Heart left ventricle (tissue), 16 donors: ENCODE measurements around the gene VGLL4. TPM values are rescaled to one million over a fixed set of nuclear protein-coding genes. Genes with fewer than 3 reads are reported as not detected.
A peak's percentile ranks its signal among the peaks of the same experiment; 100 is the strongest.

Source experiments
- ATAC-seq, 4 donors: fragments of 200-7000 bp; cut with Tn5 transposase; one replicate each; pipeline ENCODE4 v1.9.1; 2020 to 2022; ENCODE audit warnings: moderate library complexity in 4 of 4, mild to moderate bottlenecking in 3 of 4, moderate number of reproducible peaks in 1 of 4
- DNase-seq, 5 donors: peaks; one replicate each; pipeline ENCODE4 v3.0.0-alpha.2; 2020
- H3K27ac ChIP-seq, 12 donors: fragments of 200-600 bp; sonication (generic) in 4 of 12; one replicate each; pipeline versions ENCODE4 v1.5.0 to v1.8.0; 2016 to 2022; ENCODE audit warnings: mild to moderate bottlenecking in 2 of 12
- H3K27me3 ChIP-seq, 9 donors: fragments of 200-600 bp; sonication (generic) in 2 of 9; one replicate each; pipeline versions ENCODE4 v1.5.1 to v1.8.0; 2016 to 2022; ENCODE audit warnings: mild to moderate bottlenecking in 3 of 9
- H3K36me3 ChIP-seq, 9 donors: fragments of 200-600 bp; sonication (generic) in 2 of 9; one replicate each; pipeline versions ENCODE4 v1.5.0 to v1.8.0; 2018 to 2022; ENCODE audit warnings: mild to moderate bottlenecking in 2 of 9
- H3K4me1 ChIP-seq, 12 donors: fragments of 200-600 bp; sonication (generic) in 4 of 12; one replicate each; pipeline versions ENCODE4 v1.5.0 to v1.8.0; 2016 to 2022; ENCODE audit warnings: mild to moderate bottlenecking in 3 of 12
- H3K4me3 ChIP-seq, 12 donors: fragments of 200-600 bp; sonication (generic) in 4 of 12; one replicate each; pipeline versions ENCODE4 v1.5.0 to v1.8.0; 2017 to 2022; ENCODE audit warnings: mild to moderate bottlenecking in 9 of 12, moderate library complexity in 4 of 12
- H3K9me3 ChIP-seq, 12 donors: fragments of 200-600 bp; sonication (generic) in 4 of 12; one replicate each; pipeline versions ENCODE4 v1.5.0 to v1.8.0; 2016 to 2022; ENCODE audit warnings: mild to moderate bottlenecking in 1 of 12
- POLR2A ChIP-seq, 2 donors: fragments of 450-650 bp; IDR thresholded peaks; one replicate each; pipeline ENCODE4 v1.6.1; 2017; ENCODE audit warnings: antibody characterized with exemption in 2 of 2, mild to moderate bottlenecking in 2 of 2, moderate library complexity in 2 of 2
- WGBS, 4 donors: extraction: QIAGEN DNeasy Blood & Tissue Kit in 2 of 4; methylation state at CpG; one replicate each; pipeline versions ENCODE4 v1.1.5 to v1.1.7; 2013 to 2018; 5-methylcytosine and 5-hydroxymethylcytosine counted together
- intact Hi-C, 10 donors: fragments of 100-400 bp; cut with DNase I; formaldehyde crosslinking; loops; one replicate each; pipeline versions ENCODE4 v1.11.1 to v1.14.2; 2022
- polyA plus RNA-seq, 2 donors: library from polyadenylated mRNA; stranded (reverse); fragments of 200-250 nt; gene quantifications; one replicate each; pipeline ENCODE4 v1.2.3, GENCODE V29; 2013
- total RNA-seq, 9 donors: library from RNA; depleted of rRNA in 2 of 9; stranded (reverse); fragments of >200 nt in 2 of 9; fragmentation: NEBNext Ultra II Directional in 3 of 9; extraction: Animal tissue kit (Norgen Biotek cat#: 25700) in 3 of 9; gene quantifications; one replicate each; pipeline versions ENCODE4 v1.1.0 to v1.2.4, GENCODE V29; 2016 to 2023
- TF ChIP-seq, protein P1 (sequence below), 12 donors: fragments of 200-600 bp; sonication (generic) in 4 of 12; IDR thresholded peaks; one replicate each; pipeline versions ENCODE4 v1.5.0 to v1.8.0; 2018 to 2022; ENCODE audit warnings: antibody characterized with exemption in 12 of 12, mild to moderate bottlenecking in 5 of 12
- donor health status: ischemic (EF 13 %, LVEDD 7.1; RV severe dilation, severe dysfunction).
- donor health status: healthy with polysubstance abuse.
- donor health status: DM: no; HTN: yes; CAD: no.
- donor health status: DM: no; HTN: no; CAD: no.
- donor health status: ischemic (EF 25% LVEDD 6.9; RV normal size, moderate dysfunction).
- donor health status: ischemic (EF 25% LVEDD 5.7; RV mildly dilated, moderate dysfunction).
- donor health status: healthy.
- donor health status: DM: yes; HTN: yes; CAD: no.
- donor health status: ischemic (EF 35%, LVEDD 5.7; RV mildly dilated, moderate dysfunction).
- donor health status: nonischemic (EF 11% LVEDD 7.7; RV severe dilation, severe dysfunction).
- donor health status: DM: yes; HTN: yes; CAD: no.
- donor health status: PGD.
- donor health status: ischemic (EF 29% LVEDD 5.4; RV normal size, mild dysfunction).
- donor health status: nonischemic (EF 23%, LVEDD 6.1; RV moderate dilation, normal function).

The VGLL4 gene
- total and polyA plus RNA-seq, 11 donors: 24.0 to 40.4 (median 27.0) TPM

DNA sequence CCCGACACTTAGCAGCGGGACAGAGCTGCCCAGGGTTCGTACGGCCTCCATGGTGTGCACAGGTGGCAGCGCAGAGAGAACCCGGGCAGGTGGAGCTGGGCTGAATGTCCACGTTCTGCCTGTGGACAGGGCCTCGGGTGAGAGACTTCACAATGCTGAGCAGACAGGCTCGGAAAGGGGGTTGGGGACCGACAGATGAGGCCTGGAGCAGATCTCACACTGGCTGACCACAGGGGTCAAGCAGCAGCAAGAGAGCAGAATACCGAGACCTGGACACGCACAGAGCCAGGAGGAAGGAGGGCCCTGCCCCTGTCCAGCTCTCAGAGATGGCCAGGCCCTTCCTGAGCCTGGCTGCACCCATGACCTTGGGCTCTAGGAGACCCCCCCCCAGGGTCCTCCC lies 83.0 kb downstream of the VGLL4 start:
- intact Hi-C loops: loop anchor here in 3 of 10 donors (10.0 kb wide), 3 partner anchors 84 to 176 kb away; partner anchors contain the start of gene VGLL4 (in 1 of the 3)
- no peak for ATAC-seq
- 63 to 84% (median 70%) methylated on average over 10 to 12 of the region's 12 CpGs for WGBS, 4 donors

DNA sequence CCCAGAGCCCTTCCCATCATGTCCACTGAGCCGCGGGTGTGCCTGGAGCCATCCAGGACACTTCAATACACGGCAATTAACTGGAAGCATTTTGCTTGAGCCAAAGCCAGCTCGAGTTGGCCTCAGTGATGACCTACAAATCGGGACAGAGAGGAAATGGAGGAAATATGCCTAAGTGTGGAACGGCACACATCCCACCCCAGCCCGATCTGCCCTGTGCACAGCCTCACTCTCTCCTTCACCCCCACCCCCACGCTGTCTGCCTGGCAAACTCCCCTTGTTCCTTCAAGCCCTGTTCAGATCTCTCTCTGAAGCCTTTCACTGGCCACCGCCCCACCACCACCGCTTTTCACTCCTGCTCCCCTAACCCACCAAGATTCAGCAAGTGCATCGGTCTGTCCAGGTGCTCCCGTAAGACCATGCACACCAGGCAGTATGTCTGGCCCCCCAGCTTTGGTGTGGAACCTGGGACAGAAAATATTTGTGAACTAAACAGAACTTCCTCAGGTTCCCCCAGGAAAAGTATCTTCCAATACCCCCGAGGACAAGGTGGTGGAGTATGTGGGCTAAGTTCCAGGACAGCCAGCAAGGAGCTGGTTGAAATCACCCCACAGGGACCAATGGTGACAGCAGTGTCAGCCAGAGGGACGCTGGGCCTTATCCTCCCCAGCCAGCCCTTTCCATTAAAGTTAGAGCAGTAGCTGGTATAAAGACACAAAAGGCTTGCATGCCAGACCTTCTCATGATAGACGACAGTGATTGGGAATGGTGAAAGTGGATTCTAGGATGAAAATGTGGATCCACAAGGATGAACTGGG lies 83.7 kb downstream of the VGLL4 start:
- TF ChIP-seq POLR2A (IDR thresholded peaks at IDR 0.05): no peak
- TF ChIP-seq, protein P1, sequence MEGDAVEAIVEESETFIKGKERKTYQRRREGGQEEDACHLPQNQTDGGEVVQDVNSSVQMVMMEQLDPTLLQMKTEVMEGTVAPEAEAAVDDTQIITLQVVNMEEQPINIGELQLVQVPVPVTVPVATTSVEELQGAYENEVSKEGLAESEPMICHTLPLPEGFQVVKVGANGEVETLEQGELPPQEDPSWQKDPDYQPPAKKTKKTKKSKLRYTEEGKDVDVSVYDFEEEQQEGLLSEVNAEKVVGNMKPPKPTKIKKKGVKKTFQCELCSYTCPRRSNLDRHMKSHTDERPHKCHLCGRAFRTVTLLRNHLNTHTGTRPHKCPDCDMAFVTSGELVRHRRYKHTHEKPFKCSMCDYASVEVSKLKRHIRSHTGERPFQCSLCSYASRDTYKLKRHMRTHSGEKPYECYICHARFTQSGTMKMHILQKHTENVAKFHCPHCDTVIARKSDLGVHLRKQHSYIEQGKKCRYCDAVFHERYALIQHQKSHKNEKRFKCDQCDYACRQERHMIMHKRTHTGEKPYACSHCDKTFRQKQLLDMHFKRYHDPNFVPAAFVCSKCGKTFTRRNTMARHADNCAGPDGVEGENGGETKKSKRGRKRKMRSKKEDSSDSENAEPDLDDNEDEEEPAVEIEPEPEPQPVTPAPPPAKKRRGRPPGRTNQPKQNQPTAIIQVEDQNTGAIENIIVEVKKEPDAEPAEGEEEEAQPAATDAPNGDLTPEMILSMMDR (IDR thresholded peaks at IDR 0.05): no peak
- H3K27ac ChIP-seq: peak overlapping the region; percentile 24 to 83 (median 61)
- H3K4me1 ChIP-seq: peaks cover 13 to 98% (median 79%) of the 10 kb centered on the region in 12 donors
- no peaks in the 10 kb centered on the region for H3K27me3 ChIP-seq
- H3K4me3 ChIP-seq: no peak overlapping the region
- intact Hi-C loops: loop anchor here in 5 of 10 donors (5.0 to 10.0 kb wide), 4 partner anchors 82 to 175 kb away; partner anchors contain the start of gene VGLL4 (in 2 of the 5)
- no peaks in the 10 kb centered on the region for H3K9me3 ChIP-seq
- WGBS, 4 donors: 39 to 44% (median 42%) methylated on average over 15 of the region's 15 CpGs
- DNase-seq (peak; percentile 42 to 71 (median 59)), ATAC-seq (peak; percentile 49 to 58 (median 51))
- peaks cover 0 to 66% (median 53%) of the 10 kb centered on the region in 9 donors for H3K36me3 ChIP-seq

More for the DNA sequence above, 83.0 kb downstream of the VGLL4 start:
- TF ChIP-seq, protein P1 (IDR thresholded peaks at IDR 0.05): no peak
- no peak for TF ChIP-seq POLR2A (IDR thresholded peaks at IDR 0.05)
- H3K27ac ChIP-seq: peak overlapping the region; percentile 24 to 83 (median 61)
- peaks cover 13 to 98% (median 78%) of the 10 kb centered on the region in 12 donors for H3K4me1 ChIP-seq
- no peak overlapping the region for H3K4me3 ChIP-seq
- DNase-seq: peak in 1 of 5 donors; percentile 48
- H3K27me3 ChIP-seq: no peaks in the 10 kb centered on the region
- H3K36me3 ChIP-seq: peaks cover 0 to 65% (median 51%) of the 10 kb centered on the region in 9 donors
- no peaks in the 10 kb centered on the region for H3K9me3 ChIP-seq

DNA sequence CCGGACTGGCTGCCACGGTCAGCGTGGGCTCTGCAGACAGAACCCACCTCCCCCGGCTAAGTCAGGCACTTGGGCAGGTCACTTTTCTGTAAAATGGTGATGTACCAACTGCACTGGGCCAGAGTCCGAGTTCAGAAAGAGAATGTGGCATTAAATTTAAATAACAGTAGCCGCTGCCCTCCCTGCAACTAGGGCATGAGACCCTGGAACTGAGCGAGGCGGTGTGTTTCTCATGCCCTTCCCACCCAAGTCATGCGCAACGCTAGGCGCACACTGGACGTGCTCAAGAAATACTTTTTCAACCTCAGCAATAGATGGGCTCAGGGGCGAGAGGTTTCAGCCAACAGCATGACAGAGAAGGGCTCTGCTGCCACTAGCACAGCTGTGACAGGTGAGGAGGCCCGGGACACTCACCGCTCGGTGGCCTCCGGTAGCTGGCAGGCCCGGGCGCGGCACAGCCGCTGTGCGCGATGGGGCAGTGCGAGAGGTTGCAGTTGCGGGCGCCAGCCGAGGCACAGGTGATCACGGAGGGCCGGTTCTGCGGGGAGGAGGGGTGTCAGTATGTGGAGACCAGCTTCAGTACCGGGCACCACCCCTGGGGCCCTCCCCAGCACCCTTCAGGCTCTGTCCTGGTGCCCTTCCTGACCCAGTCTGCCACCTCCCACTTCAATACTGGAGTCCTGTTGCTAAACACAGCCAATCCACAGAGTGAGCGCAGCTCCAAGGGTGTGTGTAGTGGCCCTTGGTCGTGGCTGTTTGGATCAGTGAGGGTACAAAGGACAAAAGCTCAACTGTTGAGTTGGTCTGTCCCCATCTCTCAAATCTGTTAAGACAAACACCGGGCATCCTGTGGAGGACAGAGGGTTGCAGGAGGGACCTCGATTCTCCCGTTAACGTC lies 84.5 kb downstream of the VGLL4 start:
- H3K36me3 ChIP-seq: peaks cover 0 to 67% (median 51%) of the 10 kb centered on the region in 9 donors
- intact Hi-C loops: loop anchor here in 2 of 10 donors (5.0 to 10.0 kb wide), 2 partner anchors 83 to 174 kb away; partner anchors contain the start of gene VGLL4 (in 1 of the 2)
- H3K27ac ChIP-seq: peak overlapping the region in 11 of 12 donors; percentile 24 to 83 (median 65)
- ATAC-seq (peak in 2 of 4 donors; percentile 0 to 18), DNase-seq (peak in 2 of 5 donors; percentile 39 to 56)
- H3K4me1 ChIP-seq: peaks cover 13 to 98% (median 81%) of the 10 kb centered on the region in 12 donors
- no peak overlapping the region for H3K4me3 ChIP-seq
- no peaks in the 10 kb centered on the region for H3K27me3 ChIP-seq
- TF ChIP-seq, protein P1 (IDR thresholded peaks at IDR 0.05): no peak
- TF ChIP-seq POLR2A (IDR thresholded peaks at IDR 0.05): no peak
- no peaks in the 10 kb centered on the region for H3K9me3 ChIP-seq
- WGBS, 4 donors: 74 to 82% (median 82%) methylated on average over 36 to 37 of the region's 37 CpGs
